H1 (cell line): ENCODE measurements around the gene CELSR1. TPM values are rescaled to one million over a fixed set of nuclear protein-coding genes. Genes with fewer than 3 reads are reported as not detected.
"Not testable (repeated sequence)": the region's sequence is repeated elsewhere in the genome, so short reads cannot be mapped to it uniquely, and the experiment has no call there.

Experiments
- CTCF ChIA-PET: fragments of 300-600 bp; sonication (Branson Sonifier 250); formaldehyde crosslinking; loops from one replicate; lab custom pipeline; 2021; ENCODE audit not compliant: partially characterized antibody; lab: Charles Lee
- POLR2A ChIA-PET: fragments of 300-600 bp; sonication (Branson Sonifier 250); formaldehyde crosslinking; loops from one replicate; lab custom pipeline; 2021; ENCODE audit warnings: inconsistent platforms; ENCODE audit not compliant: partially characterized antibody; lab: Charles Lee
- DNase-seq, 2 experiments: peaks; one replicate each; pipeline versions ENCODE4 v3.0.0 to v3.0.0-alpha.2; 2010 to 2022; ENCODE audit warnings: low spot score in 2 of 2, low read depth in 1 of 2, mixed read lengths in 1 of 2
- FAIRE-seq: peaks from 2 replicates; lab custom pipeline; 2011; peaks lifted over from hg19 to GRCh38; lab: Jason Lieb, UNC
- H2AFZ ChIP-seq: 2 replicates; pipeline ENCODE4 v1.8.1; 2012; ENCODE audit warnings: low read length, inconsistent platforms
- H2AK5ac ChIP-seq: 2 replicates; pipeline ENCODE4 v1.6.1; 2013; ENCODE audit warnings: low read depth, low read length
- H2BK120ac ChIP-seq: replicated peaks from 2 replicates; pipeline ENCODE3; 2013; ENCODE audit warnings: low read depth, low read length, inconsistent platforms
- H2BK12ac ChIP-seq: 2 replicates; pipeline ENCODE4 v1.6.1; 2013; ENCODE audit warnings: low read depth, low read length
- H2BK15ac ChIP-seq: 2 replicates; pipeline ENCODE4 v1.6.1; 2013; ENCODE audit warnings: low read length
- H2BK20ac ChIP-seq: 2 replicates; pipeline ENCODE4 v1.6.1; 2013; ENCODE audit warnings: low read length
- H2BK5ac ChIP-seq: 2 replicates; pipeline ENCODE4 v1.6.1; 2013; ENCODE audit warnings: low read depth, low read length
- H3K14ac ChIP-seq: 2 replicates; pipeline ENCODE4 v1.6.1; 2013; ENCODE audit warnings: inconsistent platforms; ENCODE audit not compliant: insufficient read length
- H3K18ac ChIP-seq: 2 replicates; pipeline ENCODE4 v1.6.1; 2013; ENCODE audit warnings: low read length; ENCODE audit errors: extremely low read depth
- H3K23ac ChIP-seq: 2 replicates; pipeline ENCODE4 v1.6.1; 2013; ENCODE audit warnings: inconsistent platforms; ENCODE audit not compliant: insufficient read length
- H3K23me2 ChIP-seq: 2 replicates; pipeline ENCODE4 v1.6.1; 2013; ENCODE audit warnings: low read depth, low read length
- H3K27ac ChIP-seq: 2 replicates; pipeline ENCODE4 v1.6.1; 2011; ENCODE audit warnings: low read depth, low read length, inconsistent platforms
- H3K27me3 ChIP-seq, 4 experiments: replicated peaks in 1 of 4; 1 replicate in 1 of 4; 2 replicates in 3 of 4; pipeline versions ENCODE4 v1.6.1 to v1.8.1; 2011 to 2013; ENCODE audit warnings: low read length in 3 of 4, mild to moderate bottlenecking in 3 of 4, inconsistent platforms in 2 of 4, mixed read lengths in 2 of 4, moderate library complexity in 1 of 4; ENCODE audit not compliant: control insufficient read depth in 3 of 4, insufficient read depth in 3 of 4; ENCODE audit errors: extremely low read depth in 1 of 4
- H3K36me3 ChIP-seq, 4 experiments: 2 replicates each; pipeline versions ENCODE4 v1.6.1 to v1.8.1; 2011 to 2013; ENCODE audit warnings: mild to moderate bottlenecking in 4 of 4, low read length in 3 of 4, moderate library complexity in 2 of 4, control low read depth in 1 of 4, inconsistent platforms in 1 of 4; ENCODE audit not compliant: insufficient read depth in 4 of 4, control insufficient read depth in 2 of 4
- H3K4ac ChIP-seq: replicated peaks from 2 replicates; pipeline ENCODE3; 2013; ENCODE audit warnings: low read length, low read depth, mixed read lengths, inconsistent platforms; ENCODE audit not compliant: insufficient read length
- H3K4me1 ChIP-seq, 4 experiments: replicated peaks in 1 of 4; 1 replicate in 1 of 4; 2 replicates in 3 of 4; pipeline versions ENCODE4 v1.6.1 to v1.8.1; 2011 to 2013; ENCODE audit warnings: low read length in 3 of 4, inconsistent platforms in 2 of 4, mixed read lengths in 1 of 4; ENCODE audit not compliant: insufficient read depth in 4 of 4, control insufficient read depth in 3 of 4
- H3K4me2 ChIP-seq, 2 experiments: 2 replicates each; pipeline versions ENCODE4 v1.6.1 to v1.8.1; 2011 to 2013; ENCODE audit warnings: low read depth in 2 of 2, low read length in 2 of 2, control low read depth in 1 of 2, inconsistent platforms in 1 of 2, mild to moderate bottlenecking in 1 of 2; ENCODE audit not compliant: insufficient read depth in 1 of 2
- H3K4me3 ChIP-seq, 4 experiments: fragments of 200-600, 300-600 bp in 1 of 4; sonication (generic), shearing (Covaris generic), sonication (Bioruptor Twin) in 1 of 4; 2 replicates each; pipeline versions ENCODE4 v1.5.1 to v1.8.1; 2011 to 2016; ENCODE audit warnings: low read length in 4 of 4, low read depth in 3 of 4, control low read depth in 2 of 4, inconsistent platforms in 2 of 4, mild to moderate bottlenecking in 2 of 4, mixed read lengths in 1 of 4, moderate library complexity in 1 of 4; ENCODE audit not compliant: insufficient read depth in 2 of 4; ENCODE audit errors: extremely low read depth in 1 of 4
- H3K56ac ChIP-seq: replicated peaks from 2 replicates; pipeline ENCODE3; 2013; ENCODE audit warnings: low read depth, mild to moderate bottlenecking, mixed read lengths, low read length, inconsistent platforms; ENCODE audit not compliant: insufficient read length
- H3K79me1 ChIP-seq: 2 replicates; pipeline ENCODE4 v1.6.1; 2013; ENCODE audit warnings: low read depth, low read length, control low read depth
- H3K79me2 ChIP-seq, 2 experiments: 2 replicates each; pipeline versions ENCODE4 v1.6.1 to v1.8.1; 2012 to 2013; ENCODE audit warnings: low read length in 2 of 2, mild to moderate bottlenecking in 2 of 2, inconsistent platforms in 1 of 2; ENCODE audit not compliant: insufficient read depth in 2 of 2, control insufficient read depth in 1 of 2
- H3K9ac ChIP-seq, 4 experiments: replicated peaks in 1 of 4; 1 replicate in 1 of 4; 2 replicates in 3 of 4; pipeline versions ENCODE4 v1.6.1 to v1.8.1; 2011 to 2013; ENCODE audit warnings: low read depth in 3 of 4, low read length in 3 of 4, control low read depth in 2 of 4, mild to moderate bottlenecking in 2 of 4, moderate library complexity in 2 of 4, inconsistent platforms in 1 of 4; ENCODE audit errors: extremely low read depth in 1 of 4
- H3K9me3 ChIP-seq, 2 experiments: 2 replicates each; pipeline versions ENCODE4 v1.6.1 to v1.8.1; 2012 to 2013; ENCODE audit warnings: mild to moderate bottlenecking in 2 of 2, moderate library complexity in 2 of 2, control low read depth in 1 of 2, inconsistent platforms in 1 of 2, low read depth in 1 of 2, low read length in 1 of 2, mixed read lengths in 1 of 2; ENCODE audit not compliant: insufficient read depth in 2 of 2
- H4K20me1 ChIP-seq, 2 experiments: replicated peaks in 1 of 2; 2 replicates each; pipeline versions ENCODE3 to v1.8.1; 2011 to 2013; ENCODE audit warnings: inconsistent platforms in 2 of 2, low read length in 2 of 2, mild to moderate bottlenecking in 1 of 2; ENCODE audit not compliant: insufficient read depth in 2 of 2, control insufficient read depth in 1 of 2
- H4K5ac ChIP-seq: 2 replicates; pipeline ENCODE4 v1.6.1; 2013; ENCODE audit warnings: low read length, low read depth, mixed read lengths, inconsistent platforms; ENCODE audit not compliant: insufficient read length
- H4K8ac ChIP-seq: 2 replicates; pipeline ENCODE4 v1.8.0; 2013; ENCODE audit warnings: mild to moderate bottlenecking, moderate library complexity, low read length, inconsistent platforms; ENCODE audit not compliant: insufficient read depth; ENCODE audit errors: extremely low read depth
- H4K91ac ChIP-seq: replicated peaks from 2 replicates; pipeline ENCODE3; 2013; ENCODE audit warnings: low read length, mixed read lengths, inconsistent platforms; ENCODE audit not compliant: insufficient read length
- MAFK ChIP-seq: IDR thresholded peaks from 2 replicates; pipeline ENCODE4 v1.6.1; 2012; ENCODE audit warnings: low read depth, mild to moderate bottlenecking, improper control_type of control experiment, low read length
- TCF12 ChIP-seq: IDR thresholded peaks from 2 replicates; pipeline ENCODE4 v1.6.1; 2011; ENCODE audit warnings: low read depth, mild to moderate bottlenecking, low read length
- WGBS, 2 experiments: shearing (Covaris generic) in 1 of 2; methylation state at CpG; one replicate each; pipeline versions ENCODE4 v1.1.6 to v1.1.7; 2013 to 2015; ENCODE audit warnings: low lambda C conversion rate in 2 of 2, mixed read lengths in 2 of 2, inconsistent platforms in 1 of 2, low coverage in 1 of 2, missing lambda C conversion rate in 1 of 2; ENCODE audit not compliant: insufficient replicate concordance in 2 of 2, insufficient coverage in 1 of 2, insufficient read length in 1 of 2; ENCODE audit errors: extremely low coverage in 1 of 2, missing lambda C conversion rate in 1 of 2; 5-methylcytosine and 5-hydroxymethylcytosine counted together
- polyA plus RNA-seq, 7 experiments: library from polyadenylated mRNA; depleted of rRNA in 3 of 7; stranded (reverse) in 5 of 7; unstranded in 2 of 7; fragments of >200 nt in 5 of 7; fragments of 200-250 nt in 2 of 7; gene quantifications; 1 replicate in 5 of 7; 2 replicates in 1 of 7; 4 replicates in 1 of 7; pipeline versions ENCODE4 v1.2.1 to v1.2.3, GENCODE V29; 2011 to 2013; ENCODE audit warnings: missing spikeins in 2 of 7, mixed read lengths in 2 of 7
- total RNA-seq: library from RNA; stranded (reverse); fragmentation: NEBNext Ultra II Directional; extraction: Animal tissue kit (Norgen Biotek cat#: 25700); gene quantifications from 2 replicates; pipeline ENCODE4 v1.2.1, GENCODE V29; 2021

CELSR1 gene
- total and polyA plus RNA-seq, 2 of the 8 experiments (the other 6 are each of a cell fraction or from before 2014, with no cell fraction given), result 9.0 to 12.4 TPM

DNA sequence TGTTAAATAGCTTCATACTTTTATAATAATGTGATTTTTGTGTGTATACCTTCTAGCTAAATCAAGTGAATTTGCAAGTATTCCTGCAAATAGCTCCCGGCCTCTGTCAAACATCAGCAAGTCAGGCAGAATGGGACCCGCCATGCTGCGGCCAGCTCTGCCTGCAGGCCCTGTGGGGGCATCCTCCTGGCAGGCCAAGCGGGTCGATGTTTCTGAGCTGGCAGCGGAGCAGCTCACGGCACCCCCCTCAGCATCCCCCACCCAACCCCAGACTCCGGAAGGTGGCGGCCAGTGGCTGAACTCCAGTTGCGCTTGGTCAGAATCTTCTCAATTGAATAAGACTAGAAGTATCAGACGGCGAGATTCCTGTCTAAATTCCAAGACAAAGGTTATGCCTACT is 221.4 kb downstream of the CELSR1 start (continued):
- TF ChIP-seq TCF12 (no peak), MAFK (no peak)

DNA sequence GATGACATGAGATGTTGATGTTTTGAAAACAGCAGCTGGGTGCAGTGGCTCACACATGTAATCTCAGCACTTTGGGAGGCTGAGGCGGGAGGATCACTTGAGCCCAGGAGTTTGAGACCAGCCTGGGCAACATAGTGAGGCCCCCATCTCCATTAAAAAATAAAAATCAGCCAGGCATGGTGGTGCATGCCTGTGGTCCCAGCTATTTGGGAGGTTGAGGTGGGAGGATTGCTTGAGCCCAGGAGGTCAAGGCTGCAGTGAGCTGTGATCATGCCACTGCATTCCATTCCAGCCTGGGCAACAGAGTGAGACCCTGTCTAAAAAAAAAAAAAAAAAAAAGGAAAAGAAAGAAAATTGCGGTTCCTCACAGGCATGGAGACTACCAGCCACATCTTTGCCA is 224.6 kb downstream of the CELSR1 start:
- not testable (repeated sequence) for H3K27me3 ChIP-seq, FAIRE-seq, H3K4me1 ChIP-seq, H2BK5ac ChIP-seq, H3K79me1 ChIP-seq, H3K23me2 ChIP-seq, H3K4me2 ChIP-seq, H3K18ac ChIP-seq, H4K91ac ChIP-seq, H2BK120ac ChIP-seq, H3K9ac ChIP-seq, H3K23ac ChIP-seq, H2AK5ac ChIP-seq, H2BK20ac ChIP-seq, H3K4me3 ChIP-seq, H3K56ac ChIP-seq, H3K79me2 ChIP-seq, H4K20me1 ChIP-seq, H4K5ac ChIP-seq, H4K8ac ChIP-seq, H3K9me3 ChIP-seq, DNase-seq, H2BK15ac ChIP-seq, H2AFZ ChIP-seq, H3K4ac ChIP-seq, H3K27ac ChIP-seq, H2BK12ac ChIP-seq, H3K14ac ChIP-seq
- POLR2A ChIA-PET, result interaction anchor here (0.8 to 2.5 kb wide), 3 partner anchors 16 to 324 kb away, joined by 3 to 10 read pairs (median 3); partner anchors contain the start of gene GTSE1
- WGBS, 2 experiments, result 100% methylated on average over 1 of the region's 2 CpGs; no CpG with 5 or more reads in 1 of the 2 experiments
- CTCF ChIA-PET, result interaction anchor here (0.9 to 2.7 kb wide), 6 partner anchors 9 to 196 kb away, joined by 3 to 11 read pairs (median 4); partner anchors contain the start of gene PKDREJ
- peaks cover 11 to 35% (median 18%) of the 10 kb centered on the region in 4 experiments for H3K36me3 ChIP-seq
